Measurements from ENCODE around the gene FAM120A. TPM values are rescaled to one million over a fixed set of nuclear protein-coding genes. Genes with fewer than 3 reads are reported as not detected.

Gene FAM120A
- total and polyA plus RNA-seq, 7 donors, result 59.9 to 106 (median 66.0) TPM

DNA sequence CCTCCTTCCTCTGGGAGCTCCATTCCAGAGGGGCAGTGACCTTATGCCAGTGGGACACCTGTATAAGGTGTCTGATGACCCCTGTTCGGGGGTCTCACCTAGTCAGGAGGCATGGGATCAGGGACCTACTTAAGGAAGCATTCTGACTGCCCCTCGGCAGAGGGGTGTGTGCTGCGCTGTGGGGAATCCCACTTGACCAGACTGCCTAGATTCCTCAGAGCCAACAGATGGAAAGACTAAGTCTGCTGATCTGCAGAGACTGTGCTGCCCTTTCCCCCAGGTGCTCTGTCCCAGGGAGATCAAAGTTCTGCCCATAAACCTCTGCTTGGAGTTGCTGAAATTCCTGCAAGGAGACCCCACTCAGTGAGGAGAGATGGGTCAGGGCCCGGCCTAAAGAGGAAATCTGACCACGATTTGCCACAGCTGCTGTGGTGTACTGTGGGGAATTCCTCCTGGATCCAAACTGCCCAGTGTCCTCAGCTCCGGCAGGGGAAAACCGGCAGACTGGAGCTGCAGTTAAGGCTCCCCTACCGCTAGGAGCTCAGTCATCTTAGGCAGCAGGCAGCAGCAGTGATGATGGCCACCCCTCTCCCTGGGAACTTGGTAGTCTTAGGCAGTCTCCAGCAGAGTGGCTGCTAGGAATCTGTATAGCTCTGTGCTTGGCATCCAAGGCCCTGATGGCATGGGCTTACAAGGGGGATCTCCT is 34.8 kb upstream of the FAM120A start:
- H3K27ac ChIP-seq, result no peak overlapping the region
- intact Hi-C loops (cut with DNase I), result no loop called here
- H3K4me3 ChIP-seq, result no peak overlapping the region
- no peaks in the 10 kb centered on the region for H3K9me3 ChIP-seq
- H3K4me1 ChIP-seq, result no peaks in the 10 kb centered on the region
- TF ChIP-seq POLR2AphosphoS5 (IDR thresholded peaks at IDR 0.05) (no peak), POLR2A (IDR thresholded peaks at IDR 0.05) (no peak), EP300 (IDR thresholded peaks at IDR 0.05) (no peak)
- TF ChIP-seq, protein P1, sequence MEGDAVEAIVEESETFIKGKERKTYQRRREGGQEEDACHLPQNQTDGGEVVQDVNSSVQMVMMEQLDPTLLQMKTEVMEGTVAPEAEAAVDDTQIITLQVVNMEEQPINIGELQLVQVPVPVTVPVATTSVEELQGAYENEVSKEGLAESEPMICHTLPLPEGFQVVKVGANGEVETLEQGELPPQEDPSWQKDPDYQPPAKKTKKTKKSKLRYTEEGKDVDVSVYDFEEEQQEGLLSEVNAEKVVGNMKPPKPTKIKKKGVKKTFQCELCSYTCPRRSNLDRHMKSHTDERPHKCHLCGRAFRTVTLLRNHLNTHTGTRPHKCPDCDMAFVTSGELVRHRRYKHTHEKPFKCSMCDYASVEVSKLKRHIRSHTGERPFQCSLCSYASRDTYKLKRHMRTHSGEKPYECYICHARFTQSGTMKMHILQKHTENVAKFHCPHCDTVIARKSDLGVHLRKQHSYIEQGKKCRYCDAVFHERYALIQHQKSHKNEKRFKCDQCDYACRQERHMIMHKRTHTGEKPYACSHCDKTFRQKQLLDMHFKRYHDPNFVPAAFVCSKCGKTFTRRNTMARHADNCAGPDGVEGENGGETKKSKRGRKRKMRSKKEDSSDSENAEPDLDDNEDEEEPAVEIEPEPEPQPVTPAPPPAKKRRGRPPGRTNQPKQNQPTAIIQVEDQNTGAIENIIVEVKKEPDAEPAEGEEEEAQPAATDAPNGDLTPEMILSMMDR (IDR thresholded peaks at IDR 0.05), result no peak
- no peak for DNase-seq
- 76 to 90% methylated on average over 8 of the region's 8 CpGs for WGBS, 2 donors
- no peaks in the 10 kb centered on the region for H3K27me3 ChIP-seq
- no peaks in the 10 kb centered on the region for H3K36me3 ChIP-seq

DNA sequence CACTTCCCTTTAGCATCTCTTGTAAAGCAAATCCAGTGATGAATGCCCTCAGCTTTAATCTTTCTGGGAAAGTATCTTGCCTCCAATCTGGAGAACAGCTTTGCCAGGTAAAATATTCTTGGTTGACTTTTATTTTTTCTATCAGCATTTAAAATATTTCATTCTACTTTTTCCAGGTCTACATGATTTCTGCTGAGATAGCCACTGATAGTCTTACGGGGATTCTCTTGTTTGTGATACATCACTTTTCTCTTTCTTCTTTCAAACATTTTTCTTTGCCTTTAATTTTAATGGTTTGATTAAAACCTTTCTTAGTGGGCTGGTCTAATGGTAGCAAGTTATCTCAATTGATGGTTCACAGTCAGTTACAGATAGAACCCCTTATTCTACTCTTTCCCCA is 33.9 kb upstream of the FAM120A start:
- intact Hi-C loops (cut with DNase I), result no loop called here
- no peaks in the 10 kb centered on the region for H3K9me3 ChIP-seq
- TF ChIP-seq POLR2AphosphoS5 (IDR thresholded peaks at IDR 0.05), result no peak
- TF ChIP-seq, protein P1 (IDR thresholded peaks at IDR 0.05), result no peak
- TF ChIP-seq POLR2A (IDR thresholded peaks at IDR 0.05), result no peak
- TF ChIP-seq EP300 (IDR thresholded peaks at IDR 0.05), result no peak
- WGBS, 2 donors, result 95 to 100% methylated on average over 1 of the region's 1 CpG
- H3K27me3 ChIP-seq, result no peaks in the 10 kb centered on the region
- H3K4me1 ChIP-seq, result peaks cover 0 to under 1% (median 0%) of the 10 kb centered on the region in 4 donors
- no peak for DNase-seq
- no peaks in the 10 kb centered on the region for H3K36me3 ChIP-seq
- no peak overlapping the region for H3K4me3 ChIP-seq
- H3K27ac ChIP-seq, result no peak overlapping the region

DNA sequence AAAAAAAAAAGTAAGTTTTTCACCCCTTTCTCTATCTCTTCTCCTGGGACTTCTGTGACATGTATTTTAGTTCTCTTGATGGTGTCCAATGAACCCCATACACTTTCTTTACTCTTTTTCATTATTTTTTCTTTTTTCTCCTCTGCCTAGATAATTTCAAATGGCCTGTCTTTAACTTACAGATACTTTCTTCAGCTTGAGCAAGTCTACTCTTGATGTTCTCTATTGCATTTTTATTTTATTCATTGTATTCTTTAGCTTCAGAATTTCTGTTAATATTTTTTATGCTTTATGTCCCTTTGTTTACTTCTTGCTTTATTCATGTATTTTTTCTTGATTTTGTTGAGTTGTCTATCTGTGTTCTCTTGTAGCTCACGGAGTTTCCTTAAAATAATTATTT is 32.5 kb upstream of the FAM120A start:
- Histone ChIP-seq H3K27me3 (no peaks in the 10 kb centered on the region), H3K36me3 (no peaks in the 10 kb centered on the region), H3K4me3 (no peak overlapping the region), H3K9me3 (no peaks in the 10 kb centered on the region), H3K27ac (no peak overlapping the region), H3K4me1 (peaks cover 0 to 11% (median 0%) of the 10 kb centered on the region in 4 donors)
- TF ChIP-seq POLR2AphosphoS5 (IDR thresholded peaks at IDR 0.05), result no peak
- TF ChIP-seq, protein P1 (IDR thresholded peaks at IDR 0.05), result no peak
- TF ChIP-seq EP300 (IDR thresholded peaks at IDR 0.05), result no peak
- WGBS, 2 donors, result 92 to 97% methylated on average over 1 of the region's 1 CpG
- intact Hi-C loops (cut with DNase I), result no loop called here
- no peak for DNase-seq

DNA sequence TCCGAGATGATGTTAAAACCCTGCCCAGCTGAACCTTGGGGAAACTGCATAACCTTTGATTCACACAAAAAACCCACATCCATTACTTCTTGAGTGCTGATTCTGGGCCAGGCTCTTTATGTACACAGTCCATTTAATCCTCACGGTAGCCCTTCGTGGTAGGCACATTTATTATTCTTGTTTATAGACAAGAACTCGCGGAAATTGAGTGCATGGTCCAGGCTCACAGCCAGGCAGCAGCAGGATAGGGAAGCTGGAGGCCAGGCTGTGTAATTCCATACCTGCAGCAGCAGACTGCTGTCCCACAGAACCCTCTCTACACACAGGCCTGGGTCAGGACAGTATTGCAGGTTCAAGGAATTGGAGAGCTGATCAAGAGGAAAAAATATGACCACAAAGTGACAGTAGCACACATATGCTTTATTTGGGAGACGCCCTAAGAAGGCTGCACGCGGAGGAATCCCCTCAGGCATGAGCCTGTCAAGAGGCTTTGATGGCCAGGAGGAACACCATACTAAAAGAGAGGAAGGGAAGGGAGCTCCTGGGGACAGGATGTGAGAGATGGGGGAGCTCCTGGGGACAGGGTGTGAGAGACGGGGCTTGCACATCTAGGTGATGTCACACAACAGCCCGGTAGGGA is 28.4 kb upstream of the FAM120A start:
- no peak for DNase-seq
- intact Hi-C loops (cut with DNase I), result no loop called here
- Histone ChIP-seq H3K4me1 (peaks cover 0 to 11% (median 0%) of the 10 kb centered on the region in 4 donors), H3K36me3 (no peaks in the 10 kb centered on the region), H3K9me3 (no peaks in the 10 kb centered on the region), H3K27me3 (no peaks in the 10 kb centered on the region), H3K27ac (no peak overlapping the region), H3K4me3 (no peak overlapping the region)
- WGBS, 2 donors, result 50 to 73% methylated on average over 10 of the region's 10 CpGs
- TF ChIP-seq, protein P1 (IDR thresholded peaks at IDR 0.05), result no peak
- TF ChIP-seq EP300 (IDR thresholded peaks at IDR 0.05) (no peak), POLR2AphosphoS5 (IDR thresholded peaks at IDR 0.05) (no peak), POLR2A (IDR thresholded peaks at IDR 0.05) (no peak)

Measured in sigmoid colon (tissue), 7 donors.